Endothelial cell of umbilical vein (primary cell): ENCODE data around the gene AASDHPPT. TPM values are rescaled to one million over a fixed set of nuclear protein-coding genes. Genes with fewer than 3 reads are reported as not detected.
"Not testable (repeated sequence)": the region's sequence is repeated elsewhere in the genome, so short reads cannot be mapped to it uniquely, and the experiment has no call there.

Source experiments
- BruUV-seq: library from RNA; stranded (reverse); fragments of 400-500 nt; replicated peaks from 2 replicates; lab custom pipeline; 2021; lab: Mats Ljungman, UMichigan
- CTCF ChIA-PET: fragments of 300-600, 350-600 bp; sonication (Branson Sonifier 250); formaldehyde crosslinking; loops from one replicate; lab custom pipeline; 2021; ENCODE audit warnings: antibody characterized with exemption, inconsistent platforms; lab: Charles Lee
- POLR2A ChIA-PET: fragments of 300-600, 350-600 bp; sonication (Branson Sonifier 250); formaldehyde crosslinking; loops from one replicate; lab custom pipeline; 2021; ENCODE audit warnings: antibody characterized with exemption, inconsistent platforms; lab: Charles Lee
- DNase-seq: peaks from one replicate; pipeline ENCODE4 v3.0.0-alpha.2; 2011; ENCODE audit warnings: low read depth, low spot score
- FAIRE-seq: peaks from 2 replicates; lab custom pipeline; 2011; peaks lifted over from hg19 to GRCh38; lab: Jason Lieb, UNC
- H2AFZ ChIP-seq: 2 replicates; pipeline ENCODE4 v1.6.0; 2012; ENCODE audit warnings: low read depth, low read length, control low read depth, inconsistent platforms
- H3K27ac ChIP-seq: 2 replicates; pipeline ENCODE4 v1.5.1; 2011; ENCODE audit warnings: low read depth, mild to moderate bottlenecking, control low read depth, low read length, moderate library complexity; ENCODE audit not compliant: insufficient read depth
- H3K27me3 ChIP-seq, 2 experiments: 2 replicates each; pipeline versions ENCODE4 v1.6.0 to v1.6.1; 2011; ENCODE audit warnings: low read length in 2 of 2, mixed read lengths in 1 of 2; ENCODE audit not compliant: control insufficient read depth in 2 of 2, insufficient read depth in 2 of 2
- H3K36me3 ChIP-seq, 2 experiments: 2 replicates in 1 of 2; 3 replicates in 1 of 2; pipeline ENCODE4 v1.5.1; 2011; ENCODE audit warnings: low read length in 2 of 2, mild to moderate bottlenecking in 1 of 2, moderate library complexity in 1 of 2; ENCODE audit not compliant: control insufficient read depth in 2 of 2, insufficient read depth in 2 of 2; ENCODE audit errors: extremely low read depth in 1 of 2
- H3K4me1 ChIP-seq: 3 replicates; pipeline ENCODE4 v1.5.1; 2011; ENCODE audit warnings: mild to moderate bottlenecking, low read length; ENCODE audit not compliant: control insufficient read depth, insufficient read depth; ENCODE audit errors: extremely low read depth
- H3K4me2 ChIP-seq: 2 replicates; pipeline ENCODE4 v1.6.1; 2011; ENCODE audit warnings: low read length, control low read depth, mixed read lengths; ENCODE audit not compliant: insufficient read depth
- H3K4me3 ChIP-seq, 3 experiments: fragments of 200-600 bp in 1 of 3; sonication (generic), shearing (Covaris generic) in 1 of 3; replicated peaks in 1 of 3; 2 replicates each; pipeline ENCODE4 v1.5.1; 2011 to 2016; ENCODE audit warnings: control low read depth in 3 of 3, low read length in 3 of 3, mild to moderate bottlenecking in 2 of 3, inconsistent platforms in 1 of 3, low read depth in 1 of 3, moderate library complexity in 1 of 3; ENCODE audit not compliant: insufficient read depth in 1 of 3
- H3K79me2 ChIP-seq: 2 replicates; pipeline ENCODE4 v1.6.0; 2012; ENCODE audit warnings: low read length, inconsistent platforms; ENCODE audit not compliant: control insufficient read depth, insufficient read depth
- H3K9ac ChIP-seq: replicated peaks from 2 replicates; pipeline ENCODE3; 2011; ENCODE audit warnings: low read length, control low read depth; ENCODE audit not compliant: insufficient read depth; ENCODE audit errors: extremely low read depth
- H3K9me1 ChIP-seq: replicated peaks from 3 replicates; pipeline ENCODE4 v1.6.0; 2011; ENCODE audit warnings: mild to moderate bottlenecking, low read length; ENCODE audit not compliant: control insufficient read depth, insufficient read depth; ENCODE audit errors: extremely low read depth
- H3K9me3 ChIP-seq: replicated peaks from 2 replicates; pipeline ENCODE4 v1.5.1; 2012; ENCODE audit warnings: low read length, inconsistent platforms; ENCODE audit not compliant: control insufficient read depth, insufficient read depth
- H4K20me1 ChIP-seq: replicated peaks from 2 replicates; pipeline ENCODE3; 2011; ENCODE audit warnings: mild to moderate bottlenecking, low read length; ENCODE audit not compliant: control insufficient read depth, insufficient read depth; ENCODE audit errors: extremely low read depth
- FOS ChIP-seq: IDR thresholded peaks from 2 replicates; pipeline ENCODE4 v1.6.1; 2011; ENCODE audit warnings: mild to moderate bottlenecking, low read length, moderate library complexity, borderline replicate concordance; ENCODE audit not compliant: insufficient read depth
- JUN ChIP-seq: IDR thresholded peaks from 2 replicates; pipeline ENCODE4 v1.6.1; 2011; ENCODE audit warnings: borderline replicate concordance, low read depth; ENCODE audit not compliant: insufficient read length, insufficient read depth
- dilution Hi-C: fragments of 300-500 bp; cut with MboI; formaldehyde crosslinking; loops from one replicate; pipeline ENCODE4 v1.15.0; 2019; ENCODE audit warnings: low sequenced_read_pairs; ENCODE audit not compliant: extremely low pct_ligation_motif_present
- intact Hi-C: fragments of 100-400 bp; cut with micrococcal nuclease; formaldehyde crosslinking; loops from one replicate; pipeline ENCODE4 v1.10.0; 2022
- polyA plus RNA-seq, 4 experiments: library from polyadenylated mRNA; depleted of rRNA in 3 of 4; stranded (reverse) in 3 of 4; unstranded in 1 of 4; fragments of >200 nt; gene quantifications; 2 replicates each; pipeline versions ENCODE4 v1.2.1 to v1.2.3, GENCODE V29; 2011 to 2012; ENCODE audit warnings: missing spikeins in 1 of 4
- total RNA-seq: library from RNA; stranded (reverse); gene quantifications from 2 replicates; pipeline ENCODE4 v1.2.3, GENCODE V29; 2021
- TF ChIP-seq, protein P1 (sequence below), 2 donors: IDR thresholded peaks; 1 replicate in 1 of 2; 2 replicates in 1 of 2; pipeline ENCODE4 v1.5.1; 2011; ENCODE audit warnings: low read length in 2 of 2, mild to moderate bottlenecking in 2 of 2, moderate library complexity in 2 of 2, control low read depth in 1 of 2, inconsistent platforms in 1 of 2, low read depth in 1 of 2; ENCODE audit not compliant: insufficient read depth in 1 of 2; ENCODE audit errors: extremely low read depth in 1 of 2

AASDHPPT gene
- total and polyA plus RNA-seq, 2 donors (not counting 3 experiments of a cell fraction or from before 2014, with no cell fraction given), result 14.3 to 34.2 TPM

DNA sequence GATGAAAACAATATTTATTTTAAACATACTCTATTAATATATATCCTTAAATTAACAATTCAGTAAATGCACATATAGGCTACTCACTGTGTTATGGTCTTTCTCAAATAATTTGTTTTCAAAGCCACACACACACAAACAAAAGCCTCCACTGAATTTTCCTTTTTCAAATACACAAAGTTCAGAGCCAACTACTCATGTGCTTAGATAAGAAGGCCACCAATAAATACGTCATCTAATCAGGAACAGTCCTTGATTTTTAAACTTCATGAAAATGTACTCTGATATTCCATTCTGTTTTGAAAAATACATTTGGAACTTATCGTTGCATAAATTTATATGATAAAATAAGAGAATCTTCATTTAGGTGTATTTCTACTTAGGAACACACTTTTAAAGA is 26.4 kb upstream of the AASDHPPT start:
- Histone ChIP-seq H3K9me3 (no peaks in the 10 kb centered on the region), H3K79me2 (no peaks in the 10 kb centered on the region), H3K9ac (no peak overlapping the region), H2AFZ (no peak overlapping the region), H3K9me1 (no peaks in the 10 kb centered on the region), H3K4me3 (no peak overlapping the region), H3K27me3 (no peaks in the 10 kb centered on the region), H3K4me1 (no peaks in the 10 kb centered on the region), H4K20me1 (no peaks in the 10 kb centered on the region), H3K4me2 (no peak overlapping the region), H3K36me3 (no peaks in the 10 kb centered on the region), H3K27ac (no peak overlapping the region)
- CTCF ChIA-PET, result no interaction called here
- DNase-seq (no peak), FAIRE-seq (no peak)
- TF ChIP-seq JUN (no peak), FOS (no peak)
- TF ChIP-seq, protein P1, sequence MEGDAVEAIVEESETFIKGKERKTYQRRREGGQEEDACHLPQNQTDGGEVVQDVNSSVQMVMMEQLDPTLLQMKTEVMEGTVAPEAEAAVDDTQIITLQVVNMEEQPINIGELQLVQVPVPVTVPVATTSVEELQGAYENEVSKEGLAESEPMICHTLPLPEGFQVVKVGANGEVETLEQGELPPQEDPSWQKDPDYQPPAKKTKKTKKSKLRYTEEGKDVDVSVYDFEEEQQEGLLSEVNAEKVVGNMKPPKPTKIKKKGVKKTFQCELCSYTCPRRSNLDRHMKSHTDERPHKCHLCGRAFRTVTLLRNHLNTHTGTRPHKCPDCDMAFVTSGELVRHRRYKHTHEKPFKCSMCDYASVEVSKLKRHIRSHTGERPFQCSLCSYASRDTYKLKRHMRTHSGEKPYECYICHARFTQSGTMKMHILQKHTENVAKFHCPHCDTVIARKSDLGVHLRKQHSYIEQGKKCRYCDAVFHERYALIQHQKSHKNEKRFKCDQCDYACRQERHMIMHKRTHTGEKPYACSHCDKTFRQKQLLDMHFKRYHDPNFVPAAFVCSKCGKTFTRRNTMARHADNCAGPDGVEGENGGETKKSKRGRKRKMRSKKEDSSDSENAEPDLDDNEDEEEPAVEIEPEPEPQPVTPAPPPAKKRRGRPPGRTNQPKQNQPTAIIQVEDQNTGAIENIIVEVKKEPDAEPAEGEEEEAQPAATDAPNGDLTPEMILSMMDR (IDR thresholded peaks at IDR 0.05; ENCODE audit: extremely low read depth in 1 of 2, insufficient read depth in 1 of 2, low read depth in 1 of 2, low read length in 2 of 2), result no peak
- BruUV-seq, result no TSS peak
- dilution Hi-C loops, result no loop called here
- intact Hi-C loops, result no loop called here
- POLR2A ChIA-PET, result no interaction called here

DNA sequence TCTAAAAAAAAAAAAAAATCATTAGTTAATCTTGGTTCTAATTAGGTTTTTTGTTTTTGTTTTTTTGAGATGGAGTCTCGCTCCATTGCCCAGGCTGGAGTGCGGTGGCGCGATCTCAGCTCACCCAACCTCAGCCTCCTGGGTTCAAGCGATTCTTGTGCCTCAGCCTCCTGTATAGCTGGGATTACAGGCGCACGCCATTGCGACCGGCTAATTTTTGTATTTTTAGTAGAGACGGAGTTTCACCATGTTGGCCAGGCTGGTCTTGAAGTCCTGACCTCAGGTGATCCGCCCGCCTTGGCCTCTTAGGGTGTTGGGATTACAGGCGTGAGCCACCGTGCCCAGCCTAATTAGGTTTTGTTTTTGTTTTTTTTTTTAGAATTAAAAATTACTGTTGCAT is 19.1 kb upstream of the AASDHPPT start:
- H3K9ac ChIP-seq, H3K4me3 ChIP-seq, H4K20me1 ChIP-seq, H3K4me2 ChIP-seq, POLR2A ChIA-PET, BruUV-seq, H3K4me1 ChIP-seq, H3K9me3 ChIP-seq, H3K9me1 ChIP-seq, H3K27me3 ChIP-seq, DNase-seq, H2AFZ ChIP-seq, H3K27ac ChIP-seq, dilution Hi-C loops, FAIRE-seq, H3K36me3 ChIP-seq, CTCF ChIA-PET, H3K79me2 ChIP-seq, intact Hi-C loops: not testable (repeated sequence)
